ENCODE data around the gene SLC16A9.

GRCh38 chr10:59745163-59745650, 35.6 kb upstream of the SLC16A9 start:
- no peak for TF ChIP-seq EZH2 (IDR thresholded peaks at IDR 0.05; ENCODE audit: borderline replicate concordance, low read length)
- no peak for TF ChIP-seq CTCF (conservative IDR thresholded peaks at IDR 0.05 in 1 of 2, IDR thresholded peaks at IDR 0.05 in 1 of 2; ENCODE audit: extremely low read depth in 1 of 2, insufficient read depth in 1 of 2, low read depth in 1 of 2, low read length in 2 of 2)

Measured in mammary epithelial cell (primary cell).